ENCODE measurements around the gene AR. TPM values are rescaled to one million over a fixed set of nuclear protein-coding genes. Genes with fewer than 3 reads are reported as not detected.

AR gene
- total and polyA plus RNA-seq, 9 of the 15 experiments (the other 6 are each of a cell fraction or from before 2014, with no cell fraction given) = 0.01 to 0.04 (median 0.01) TPM; not detected in 6

DNA sequence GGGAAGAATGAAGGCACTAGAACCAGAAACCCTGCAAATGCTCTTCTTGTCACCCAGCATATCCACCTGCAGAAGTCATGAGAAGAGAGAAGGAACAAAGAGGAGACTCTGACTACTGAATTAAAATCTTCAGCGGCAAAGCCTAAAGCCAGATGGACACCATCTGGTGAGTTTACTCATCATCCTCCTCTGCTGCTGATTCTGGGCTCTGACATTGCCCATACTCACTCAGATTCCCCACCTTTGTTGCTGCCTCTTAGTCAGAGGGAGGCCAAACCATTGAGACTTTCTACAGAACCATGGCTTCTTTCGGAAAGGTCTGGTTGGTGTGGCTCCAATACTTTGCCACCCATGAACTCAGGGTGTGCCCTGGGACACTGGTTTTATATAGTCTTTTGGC, 181.7 kb downstream of the AR start:
- intact Hi-C loops (cut with micrococcal nuclease) = no loop called here
- no peaks in the 10 kb centered on the region for H3K36me3 ChIP-seq (ENCODE audit: control insufficient read depth, insufficient read depth, low read length)
- H3K79me2 ChIP-seq (ENCODE audit: control insufficient read depth, insufficient read depth, low read length) = no peaks in the 10 kb centered on the region
- ChIA-PET POLR2A (no interaction called here), CTCF (ENCODE audit: low intra/inter-chr PET ratio) (no interaction called here)
- WGBS (ENCODE audit: insufficient coverage, low coverage, missing lambda C conversion rate) = 0% methylated on average over 1 of the region's 2 CpGs
- DNase-seq (ENCODE audit: extremely low read depth in 1 of 4, low spot score in 3 of 4) (no peak), FAIRE-seq (no peak), ATAC-seq (no peak)
- H3K9me1 ChIP-seq (ENCODE audit: control insufficient read depth, insufficient read depth, low read length) = no peaks in the 10 kb centered on the region
- no peak overlapping the region for H3K9ac ChIP-seq (ENCODE audit: insufficient read depth in 1 of 2, low read depth in 2 of 2, low read length in 2 of 2)
- H4K20me1 ChIP-seq (replicated peaks; ENCODE audit: control insufficient read depth, insufficient read depth, low read length) = no peaks in the 10 kb centered on the region
- no peaks in the 10 kb centered on the region for H3K9me3 ChIP-seq (replicated peaks; ENCODE audit: control insufficient read depth, insufficient read depth, low read depth, low read length)
- in situ Hi-C loops (cut with MboI) = no loop called here
- H3K4me2 ChIP-seq (ENCODE audit: insufficient read depth, low read length) = no peak overlapping the region
- no peak overlapping the region for H2AFZ ChIP-seq (ENCODE audit: low read depth, low read length)
- H3K27me3 ChIP-seq (ENCODE audit: control insufficient read depth in 2 of 2, insufficient read depth in 2 of 2, low read length in 2 of 2) = no peaks in the 10 kb centered on the region
- no peak overlapping the region for H3K4me3 ChIP-seq
- H3K4me1 ChIP-seq (replicated peaks in 1 of 2; ENCODE audit: control insufficient read depth in 2 of 2, insufficient read depth in 2 of 2, low read length in 2 of 2) = no peaks in the 10 kb centered on the region
- no peak for TF ChIP-seq CSDE1 (IDR thresholded peaks at IDR 0.05)
- TF ChIP-seq, protein P1, sequence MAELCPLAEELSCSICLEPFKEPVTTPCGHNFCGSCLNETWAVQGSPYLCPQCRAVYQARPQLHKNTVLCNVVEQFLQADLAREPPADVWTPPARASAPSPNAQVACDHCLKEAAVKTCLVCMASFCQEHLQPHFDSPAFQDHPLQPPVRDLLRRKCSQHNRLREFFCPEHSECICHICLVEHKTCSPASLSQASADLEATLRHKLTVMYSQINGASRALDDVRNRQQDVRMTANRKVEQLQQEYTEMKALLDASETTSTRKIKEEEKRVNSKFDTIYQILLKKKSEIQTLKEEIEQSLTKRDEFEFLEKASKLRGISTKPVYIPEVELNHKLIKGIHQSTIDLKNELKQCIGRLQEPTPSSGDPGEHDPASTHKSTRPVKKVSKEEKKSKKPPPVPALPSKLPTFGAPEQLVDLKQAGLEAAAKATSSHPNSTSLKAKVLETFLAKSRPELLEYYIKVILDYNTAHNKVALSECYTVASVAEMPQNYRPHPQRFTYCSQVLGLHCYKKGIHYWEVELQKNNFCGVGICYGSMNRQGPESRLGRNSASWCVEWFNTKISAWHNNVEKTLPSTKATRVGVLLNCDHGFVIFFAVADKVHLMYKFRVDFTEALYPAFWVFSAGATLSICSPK (IDR thresholded peaks at IDR 0.05; ENCODE audit: borderline replicate concordance) = no peak
- TF ChIP-seq ZNF609 (CRISPR knock-in tag; IDR thresholded peaks at IDR 0.05; ENCODE audit: borderline replicate concordance) = no peak
- TF ChIP-seq RHOXF2B (CRISPR knock-in tag; conservative IDR thresholded peaks at IDR 0.05) = no peak
- TF ChIP-seq NFATC3 (IDR thresholded peaks at IDR 0.05) = no peak
- H3K27ac ChIP-seq (ENCODE audit: extremely low read depth, low read depth, low read length) = no peak overlapping the region
- no TSS peak for BruUV-seq (replicated peaks)

All from K562 (cell line).